ENCODE data around the gene SERPINA3. TPM values are rescaled to one million over a fixed set of nuclear protein-coding genes. Genes with fewer than 3 reads are reported as not detected.

Gene SERPINA3
- total and polyA plus RNA-seq, 7 donors, result 2.3 to 233 (median 94.5) TPM

DNA sequence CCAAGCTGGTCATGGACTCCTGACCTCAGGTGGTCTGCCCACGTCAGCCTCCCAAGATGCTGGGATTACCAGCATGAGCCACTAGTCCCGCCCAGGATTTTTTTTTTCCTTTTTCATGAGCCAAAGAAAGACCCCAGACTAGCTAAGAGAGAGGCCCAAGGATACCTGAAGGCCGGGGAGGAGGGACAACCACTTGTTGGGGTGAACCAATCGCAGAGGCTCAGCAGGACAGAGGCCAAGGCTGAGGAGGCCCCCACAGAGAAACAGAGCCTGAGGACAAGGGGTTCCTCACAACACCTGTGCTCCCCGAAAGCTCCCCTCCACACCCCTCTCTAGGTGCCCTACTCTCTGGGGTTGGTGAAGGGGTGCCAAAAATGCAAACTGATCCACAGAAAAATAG, 1.0 kb upstream of the SERPINA3 start:
- WGBS, 2 donors, result 88 to 95% methylated on average over 5 of the region's 5 CpGs
- no peak overlapping the region for H3K4me3 ChIP-seq
- peak overlapping the region in 3 of 4 donors; percentile 8 to 25 (median 8) for H3K27ac ChIP-seq
- no peaks in the 10 kb centered on the region for H3K27me3 ChIP-seq
- no peaks in the 10 kb centered on the region for H3K9me3 ChIP-seq
- DNase-seq, result peak; percentile 56
- intact Hi-C loops (cut with DNase I), result no loop called here
- no peak for TF ChIP-seq EP300 (IDR thresholded peaks at IDR 0.05)
- no peak for TF ChIP-seq POLR2AphosphoS5 (IDR thresholded peaks at IDR 0.05)
- TF ChIP-seq POLR2A (IDR thresholded peaks at IDR 0.05), result no peak
- TF ChIP-seq CTCF (IDR thresholded peaks at IDR 0.05), result no peak
- H3K36me3 ChIP-seq, result no peaks in the 10 kb centered on the region
- no peaks in the 10 kb centered on the region for H3K4me1 ChIP-seq

- Histone ChIP-seq H3K4me1 (no peaks in the 10 kb centered on the region), H3K4me3 (peak overlapping the region in 2 of 4 donors; percentile 18 to 21), H3K27ac (peak overlapping the region; percentile 10 to 64 (median 53)), H3K27me3 (no peaks in the 10 kb centered on the region), H3K9me3 (peaks cover 0 to 9% (median 5%) of the 10 kb centered on the region in 4 donors), H3K36me3 (no peaks in the 10 kb centered on the region)
- WGBS, 2 donors, result 64 to 75% methylated on average over 9 of the region's 9 CpGs
- intact Hi-C loops (cut with DNase I), result no loop called here
- peak; percentile 84 for DNase-seq
- no peak for TF ChIP-seq POLR2A (IDR thresholded peaks at IDR 0.05)
- no peak for TF ChIP-seq CTCF (IDR thresholded peaks at IDR 0.05)
- TF ChIP-seq POLR2AphosphoS5 (IDR thresholded peaks at IDR 0.05), result peak in 1 of 4 donors; percentile 24
- TF ChIP-seq EP300 (IDR thresholded peaks at IDR 0.05), result no peak
Observed at GRCh38 chr14:94612580-94613554, 676 bp downstream of the SERPINA3 start.

GRCh38 chr14:94613720-94614644, 1.8 kb downstream of the SERPINA3 start:
- H3K4me3 ChIP-seq, result no peak overlapping the region
- no peaks in the 10 kb centered on the region for H3K36me3 ChIP-seq
- intact Hi-C loops (cut with DNase I), result no loop called here
- H3K27me3 ChIP-seq, result no peaks in the 10 kb centered on the region
- H3K27ac ChIP-seq, result no peak overlapping the region
- no peak for TF ChIP-seq POLR2A (IDR thresholded peaks at IDR 0.05)
- TF ChIP-seq POLR2AphosphoS5 (IDR thresholded peaks at IDR 0.05), result no peak
- TF ChIP-seq CTCF (IDR thresholded peaks at IDR 0.05), result no peak
- no peak for TF ChIP-seq EP300 (IDR thresholded peaks at IDR 0.05)
- DNase-seq, result peak; percentile 59
- no peaks in the 10 kb centered on the region for H3K4me1 ChIP-seq
- H3K9me3 ChIP-seq, result peaks cover 3 to 20% (median 10%) of the 10 kb centered on the region in 4 donors
- WGBS, 2 donors, result 84 to 86% methylated on average over 20 of the region's 20 CpGs

DNA sequence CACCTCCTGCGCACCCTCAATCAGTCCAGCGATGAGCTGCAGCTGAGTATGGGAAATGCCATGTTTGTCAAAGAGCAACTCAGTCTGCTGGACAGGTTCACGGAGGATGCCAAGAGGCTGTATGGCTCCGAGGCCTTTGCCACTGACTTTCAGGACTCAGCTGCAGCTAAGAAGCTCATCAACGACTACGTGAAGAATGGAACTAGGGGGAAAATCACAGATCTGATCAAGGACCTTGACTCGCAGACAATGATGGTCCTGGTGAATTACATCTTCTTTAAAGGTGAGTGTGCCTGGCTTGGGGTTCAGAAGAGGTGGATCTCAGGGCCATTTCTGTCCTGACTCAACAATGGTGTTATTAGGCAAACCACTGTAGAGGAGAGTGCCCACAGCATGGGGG, 2.6 kb downstream of the SERPINA3 start:
- peak; percentile 36 for DNase-seq
- H3K27me3 ChIP-seq, result no peaks in the 10 kb centered on the region
- no peak overlapping the region for H3K27ac ChIP-seq
- TF ChIP-seq POLR2A (IDR thresholded peaks at IDR 0.05), result no peak
- TF ChIP-seq EP300 (IDR thresholded peaks at IDR 0.05), result no peak
- TF ChIP-seq POLR2AphosphoS5 (IDR thresholded peaks at IDR 0.05), result no peak
- no peak for TF ChIP-seq CTCF (IDR thresholded peaks at IDR 0.05)
- no peak overlapping the region for H3K4me3 ChIP-seq
- H3K36me3 ChIP-seq, result no peaks in the 10 kb centered on the region
- H3K9me3 ChIP-seq, result peaks cover 3 to 23% (median 11%) of the 10 kb centered on the region in 4 donors
- intact Hi-C loops (cut with DNase I), result no loop called here
- 94 to 95% methylated on average over 7 of the region's 7 CpGs for WGBS, 2 donors
- no peaks in the 10 kb centered on the region for H3K4me1 ChIP-seq

Measured in sigmoid colon (tissue), 7 donors.